ENCODE data around the gene SDR42E2.

DNA sequence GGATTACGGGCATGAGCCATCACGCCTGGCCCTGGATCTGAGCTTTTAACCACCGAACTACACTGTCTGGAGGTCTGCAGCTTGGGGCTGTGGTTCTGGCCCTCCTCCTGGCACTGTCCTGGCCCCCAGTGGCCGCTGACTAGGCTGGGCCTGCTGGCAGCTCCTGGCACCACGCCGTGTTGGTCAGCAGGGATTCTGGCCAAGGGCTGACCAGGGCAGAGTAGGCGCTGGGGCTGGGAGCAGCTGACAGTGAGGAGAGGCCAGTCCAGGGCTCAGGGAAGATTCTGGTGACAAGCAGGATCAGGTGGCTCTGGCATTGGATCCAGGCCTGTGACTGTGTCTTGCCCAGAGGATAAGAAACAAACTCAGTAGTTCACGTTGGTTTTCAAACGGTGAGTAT lies 58.4 kb downstream of the SDR42E2 start:
- no peak for TF ChIP-seq POLR2AphosphoS5 (IDR thresholded peaks at IDR 0.05; ENCODE audit: insufficient read depth in 1 of 2, low read depth in 1 of 2)
- TF ChIP-seq, protein P1, sequence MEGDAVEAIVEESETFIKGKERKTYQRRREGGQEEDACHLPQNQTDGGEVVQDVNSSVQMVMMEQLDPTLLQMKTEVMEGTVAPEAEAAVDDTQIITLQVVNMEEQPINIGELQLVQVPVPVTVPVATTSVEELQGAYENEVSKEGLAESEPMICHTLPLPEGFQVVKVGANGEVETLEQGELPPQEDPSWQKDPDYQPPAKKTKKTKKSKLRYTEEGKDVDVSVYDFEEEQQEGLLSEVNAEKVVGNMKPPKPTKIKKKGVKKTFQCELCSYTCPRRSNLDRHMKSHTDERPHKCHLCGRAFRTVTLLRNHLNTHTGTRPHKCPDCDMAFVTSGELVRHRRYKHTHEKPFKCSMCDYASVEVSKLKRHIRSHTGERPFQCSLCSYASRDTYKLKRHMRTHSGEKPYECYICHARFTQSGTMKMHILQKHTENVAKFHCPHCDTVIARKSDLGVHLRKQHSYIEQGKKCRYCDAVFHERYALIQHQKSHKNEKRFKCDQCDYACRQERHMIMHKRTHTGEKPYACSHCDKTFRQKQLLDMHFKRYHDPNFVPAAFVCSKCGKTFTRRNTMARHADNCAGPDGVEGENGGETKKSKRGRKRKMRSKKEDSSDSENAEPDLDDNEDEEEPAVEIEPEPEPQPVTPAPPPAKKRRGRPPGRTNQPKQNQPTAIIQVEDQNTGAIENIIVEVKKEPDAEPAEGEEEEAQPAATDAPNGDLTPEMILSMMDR (IDR thresholded peaks at IDR 0.05): no peak

Measured in vagina (tissue), 2 donors.